RWPE2 (cell line): ENCODE measurements around the gene HYI.

Experiments
- ATAC-seq: fragments of 200-7000 bp; cut with Tn5 transposase; 3 replicates; pipeline ENCODE4 v1.9.1; 2021; ENCODE audit warnings: low read depth
- DNase-seq: peaks from one replicate; pipeline ENCODE4 v3.0.0-alpha.2; 2020; ENCODE audit warnings: low spot score
- H3K27ac ChIP-seq: fragments of 450-650 bp; 2 replicates; pipeline ENCODE4 v1.5.1; 2017; ENCODE audit warnings: mild to moderate bottlenecking; ENCODE audit not compliant: poor library complexity, severe bottlenecking
- H3K27me3 ChIP-seq: fragments of 250-450 bp; sonication (Bioruptor Pico); 2 replicates; pipeline ENCODE4 v1.5.1; 2021; ENCODE audit warnings: mild to moderate bottlenecking, moderate library complexity; ENCODE audit not compliant: insufficient read depth, poor library complexity, severe bottlenecking
- H3K36me3 ChIP-seq: fragments of 250-450 bp; sonication (Bioruptor Pico); 2 replicates; pipeline ENCODE4 v1.5.1; 2020; ENCODE audit warnings: low read depth, mild to moderate bottlenecking, moderate library complexity
- H3K4me1 ChIP-seq: fragments of 250-450 bp; sonication (Bioruptor Pico); 2 replicates; pipeline ENCODE4 v1.5.1; 2021; ENCODE audit warnings: mild to moderate bottlenecking, moderate library complexity; ENCODE audit not compliant: insufficient read depth, poor library complexity, severe bottlenecking
- H3K4me3 ChIP-seq: fragments of 250-450 bp; sonication (Bioruptor Pico); 2 replicates; pipeline ENCODE4 v1.5.1; 2021; ENCODE audit warnings: mild to moderate bottlenecking, moderate library complexity; ENCODE audit not compliant: severe bottlenecking
- H3K9me3 ChIP-seq: fragments of 250-450 bp; sonication (Bioruptor Pico); 2 replicates; pipeline ENCODE4 v1.5.1; 2021; ENCODE audit warnings: mild to moderate bottlenecking, moderate library complexity; ENCODE audit not compliant: severe bottlenecking
- CTCF ChIP-seq: fragments of 450-650 bp; IDR thresholded peaks from one replicate; pipeline ENCODE4 v1.5.1; 2017; ENCODE audit warnings: mild to moderate bottlenecking, moderate library complexity; ENCODE audit not compliant: poor library complexity, severe bottlenecking

HYI gene

DNA sequence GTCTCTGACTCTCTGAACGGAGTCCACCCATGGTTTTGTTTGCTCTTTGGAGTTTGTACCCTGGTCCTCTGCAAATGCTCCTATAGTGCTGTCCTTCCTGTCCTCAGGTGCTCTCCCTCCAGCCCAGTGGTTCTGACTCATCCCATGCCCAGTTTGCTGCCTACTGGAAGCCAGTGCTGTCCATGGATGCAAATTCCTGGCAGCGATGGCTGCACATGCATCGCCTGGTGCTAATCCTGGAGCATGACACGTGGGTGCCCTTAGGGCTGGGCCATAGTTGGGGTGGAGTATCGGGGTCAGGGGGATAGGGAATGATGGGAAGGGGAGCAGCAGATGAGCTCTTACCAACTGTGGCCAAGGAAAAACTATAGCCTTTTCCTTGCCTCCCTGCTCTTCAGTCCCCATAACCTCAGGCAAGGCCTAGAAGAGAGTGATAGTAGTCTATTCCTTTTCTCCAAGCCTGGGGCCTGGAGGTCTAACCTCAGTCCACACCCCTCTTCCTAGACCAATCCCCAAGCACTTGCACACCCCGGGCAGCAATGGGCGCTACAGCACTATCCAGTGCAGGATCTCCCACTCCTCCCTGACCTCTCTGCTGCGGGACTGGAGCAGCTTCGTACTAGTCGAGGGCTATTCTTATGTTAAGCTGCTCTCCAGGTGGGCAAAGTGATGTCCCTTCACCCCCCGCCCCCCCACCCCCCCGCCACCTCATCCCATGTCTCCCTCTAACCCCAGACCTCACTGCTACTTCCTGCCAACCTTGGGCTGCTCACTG is 31.6 kb downstream of the HYI start:
- no peak overlapping the region for H3K4me3 ChIP-seq
- no peak for TF ChIP-seq CTCF
- peaks cover 88% of the 10 kb centered on the region for H3K36me3 ChIP-seq
- DNase-seq (no peak), ATAC-seq (no peak)
- H3K27ac ChIP-seq, result peak overlapping the region; percentile 87
- H3K27me3 ChIP-seq, result no peaks in the 10 kb centered on the region
- H3K4me1 ChIP-seq, result peaks cover 5% of the 10 kb centered on the region
- H3K9me3 ChIP-seq, result no peaks in the 10 kb centered on the region

- DNase-seq, result no peak
- TF ChIP-seq CTCF, result no peak
- H3K27ac ChIP-seq, result peak overlapping the region; percentile 87
- H3K9me3 ChIP-seq, result no peaks in the 10 kb centered on the region
- H3K4me3 ChIP-seq, result no peak overlapping the region
- no peaks in the 10 kb centered on the region for H3K27me3 ChIP-seq
- ATAC-seq, result no peak
- H3K4me1 ChIP-seq, result peaks cover 5% of the 10 kb centered on the region
- H3K36me3 ChIP-seq, result peaks cover 88% of the 10 kb centered on the region
Measured at GRCh38 chr1:43421396-43421795, 32.3 kb downstream of the HYI start.

DNA sequence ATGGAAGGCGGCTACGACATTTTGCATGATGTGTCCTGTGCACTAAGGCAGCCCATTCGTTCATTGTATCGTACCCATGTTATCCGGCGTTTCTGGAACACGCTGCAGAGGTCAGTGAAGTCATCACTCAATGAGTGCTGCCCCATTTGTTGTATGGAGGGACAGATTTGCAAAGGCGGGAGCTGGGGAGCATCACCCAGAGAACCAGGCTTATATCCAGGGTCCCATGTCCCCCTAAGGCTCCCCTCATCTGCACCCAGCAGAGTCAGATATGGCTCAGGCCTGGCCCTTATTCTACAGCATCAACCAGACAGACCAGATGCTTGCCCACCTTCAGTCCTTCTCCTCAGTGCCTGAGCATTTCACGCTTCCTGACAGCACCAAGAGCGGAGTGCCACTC is 32.9 kb downstream of the HYI start:
- Histone ChIP-seq H3K36me3 (peaks cover 88% of the 10 kb centered on the region), H3K9me3 (no peaks in the 10 kb centered on the region)

DNA sequence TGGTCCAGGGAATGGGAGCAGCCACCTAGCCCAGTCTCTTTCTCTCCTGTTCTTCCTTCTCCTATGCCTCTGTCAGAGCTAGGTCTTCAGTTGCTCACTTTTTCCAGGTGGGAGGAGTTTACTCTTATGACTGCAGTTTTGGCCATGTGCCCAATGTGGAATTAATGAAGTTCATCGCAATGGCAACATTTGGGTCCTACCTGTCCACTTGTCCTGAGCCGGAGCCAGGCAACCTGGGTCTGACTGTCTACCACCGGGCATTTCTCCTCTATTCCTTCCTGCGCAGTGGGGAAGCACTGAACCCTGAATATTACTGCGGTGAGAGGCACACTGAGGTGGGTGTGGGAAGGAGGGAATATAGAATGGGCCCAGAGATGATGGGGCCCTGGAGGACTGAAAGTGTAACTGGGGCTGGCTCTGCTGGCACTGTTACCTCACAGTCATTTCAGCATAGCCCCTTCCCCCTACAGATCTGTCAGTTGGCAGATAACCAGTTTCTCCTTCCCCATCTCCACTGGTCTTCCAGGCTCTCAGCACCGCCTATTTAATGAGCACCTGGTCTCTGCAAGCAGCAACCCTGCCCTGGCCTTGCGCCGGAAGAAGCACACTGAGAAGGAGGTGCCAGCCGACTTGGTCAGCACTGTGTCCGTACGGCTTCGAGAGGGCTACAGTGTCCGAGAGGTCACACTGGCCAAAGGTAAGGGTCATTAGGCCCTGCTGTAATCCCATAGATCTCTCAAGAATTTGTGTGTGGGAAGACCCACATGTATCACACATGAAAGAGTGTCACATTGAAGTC is 33.9 kb downstream of the HYI start:
- no peak for TF ChIP-seq CTCF
- H3K36me3 ChIP-seq, result peaks cover 79% of the 10 kb centered on the region
- H3K27me3 ChIP-seq, result no peaks in the 10 kb centered on the region
- no peak overlapping the region for H3K4me3 ChIP-seq
- no peaks in the 10 kb centered on the region for H3K9me3 ChIP-seq
- DNase-seq (no peak), ATAC-seq (no peak)
- no peak overlapping the region for H3K27ac ChIP-seq
- peaks cover 5% of the 10 kb centered on the region for H3K4me1 ChIP-seq

More for the DNA sequence above, 32.9 kb downstream of the HYI start:
- ATAC-seq (no peak), DNase-seq (no peak)
- Histone ChIP-seq H3K27me3 (no peaks in the 10 kb centered on the region), H3K4me3 (no peak overlapping the region), H3K4me1 (peaks cover 5% of the 10 kb centered on the region), H3K27ac (no peak overlapping the region)
- no peak for TF ChIP-seq CTCF
